ENCODE data around the gene P2RY11. TPM values are rescaled to one million over a fixed set of nuclear protein-coding genes. Genes with fewer than 3 reads are reported as not detected.

P2RY11 gene
- total RNA-seq, 1 donor from 2014 or later = 31.2 TPM

GRCh38 chr19:10113592-10113963 is 2.1 kb downstream of the P2RY11 start:
- peaks cover 21% of the 10 kb centered on the region for H3K36me3 Mint-ChIP-seq
- H3K4me1 Mint-ChIP-seq = no peaks in the 10 kb centered on the region
- DNase-seq (ENCODE audit: low spot score in 2 of 2, unreplicated experiment in 2 of 2) = no peak
- no peaks in the 10 kb centered on the region for H3K9me3 Mint-ChIP-seq
- no peak for TF ChIP-seq CTCF (IDR thresholded peaks at IDR 0.05; ENCODE audit: unreplicated experiment)
- no peak overlapping the region for H3K27ac Mint-ChIP-seq
- no peak overlapping the region for H3K4me3 Mint-ChIP-seq
- no peaks in the 10 kb centered on the region for H3K27me3 Mint-ChIP-seq (ENCODE audit: low read depth)

GRCh38 chr19:10113964-10114650 is 2.6 kb downstream of the P2RY11 start:
- no peaks in the 10 kb centered on the region for H3K27me3 Mint-ChIP-seq (ENCODE audit: low read depth)
- H3K27ac Mint-ChIP-seq = no peak overlapping the region
- no peak overlapping the region for H3K4me3 Mint-ChIP-seq
- TF ChIP-seq CTCF (IDR thresholded peaks at IDR 0.05; ENCODE audit: unreplicated experiment) = no peak
- peaks cover 21% of the 10 kb centered on the region for H3K36me3 Mint-ChIP-seq
- no peak for DNase-seq (ENCODE audit: low spot score in 2 of 2, unreplicated experiment in 2 of 2)
- peaks cover 4% of the 10 kb centered on the region for H3K4me1 Mint-ChIP-seq
- no peaks in the 10 kb centered on the region for H3K9me3 Mint-ChIP-seq

GRCh38 chr19:10114651-10115391 is 3.3 kb downstream of the P2RY11 start:
- Mint-ChIP-seq H3K4me3 (no peak overlapping the region), H3K4me1 (peaks cover 8% of the 10 kb centered on the region), H3K27ac (no peak overlapping the region)

GRCh38 chr19:10115392-10116084 is 4.0 kb downstream of the P2RY11 start:
- H3K4me3 Mint-ChIP-seq = no peak overlapping the region
- DNase-seq (ENCODE audit: low spot score in 2 of 2, unreplicated experiment in 2 of 2) = no peak
- no peaks in the 10 kb centered on the region for H3K27me3 Mint-ChIP-seq (ENCODE audit: low read depth)
- peaks cover 12% of the 10 kb centered on the region for H3K36me3 Mint-ChIP-seq
- no peaks in the 10 kb centered on the region for H3K9me3 Mint-ChIP-seq
- no peak for TF ChIP-seq CTCF (IDR thresholded peaks at IDR 0.05; ENCODE audit: unreplicated experiment)
- peaks cover 9% of the 10 kb centered on the region for H3K4me1 Mint-ChIP-seq
- no peak overlapping the region for H3K27ac Mint-ChIP-seq

More at GRCh38 chr19:10114651-10115391, 3.3 kb downstream of the P2RY11 start:
- TF ChIP-seq CTCF (IDR thresholded peaks at IDR 0.05; ENCODE audit: unreplicated experiment) = no peak
- Mint-ChIP-seq H3K27me3 (ENCODE audit: low read depth) (no peaks in the 10 kb centered on the region), H3K36me3 (peaks cover 15% of the 10 kb centered on the region), H3K9me3 (no peaks in the 10 kb centered on the region)
- no peak for DNase-seq (ENCODE audit: low spot score in 2 of 2, unreplicated experiment in 2 of 2)

GRCh38 chr19:10116085-10116865 is 4.8 kb downstream of the P2RY11 start:
- no peak overlapping the region for H3K27ac Mint-ChIP-seq
- H3K4me3 Mint-ChIP-seq = peak overlapping the region; percentile 34

More at GRCh38 chr19:10116085-10116865, 4.8 kb downstream of the P2RY11 start:
- Mint-ChIP-seq H3K36me3 (peaks cover 9% of the 10 kb centered on the region), H3K4me1 (peaks cover 9% of the 10 kb centered on the region), H3K27me3 (ENCODE audit: low read depth) (no peaks in the 10 kb centered on the region), H3K9me3 (no peaks in the 10 kb centered on the region)
- no peak for TF ChIP-seq CTCF (IDR thresholded peaks at IDR 0.05; ENCODE audit: unreplicated experiment)
- DNase-seq (ENCODE audit: low spot score in 2 of 2, unreplicated experiment in 2 of 2) = no peak
